GM13977 (cell line): Measurements from ENCODE around the gene RTN3.

ENCODE experiments used
- DNase-seq: peaks from one replicate; pipeline ENCODE4 v3.0.0; 2012; ENCODE audit warnings: low spot score
- in situ Hi-C: fragments of 300-500 bp; cut with MboI; formaldehyde crosslinking; loops from one replicate; pipeline ENCODE4 v1.12.0; 2022; ENCODE audit warnings: low sequenced_read_pairs, low pct_unique_long_range_greater_than_20kb, mixed read lengths, inconsistent platforms; ENCODE audit not compliant: unreplicated experiment
- TF ChIP-seq, protein P1 (sequence below): IDR thresholded peaks from 2 replicates; pipeline ENCODE4 v1.5.1; 2012; ENCODE audit warnings: mild to moderate bottlenecking, control low read depth; ENCODE audit not compliant: insufficient read depth; ENCODE audit errors: extremely low read depth, missing control alignments

Gene RTN3

DNA sequence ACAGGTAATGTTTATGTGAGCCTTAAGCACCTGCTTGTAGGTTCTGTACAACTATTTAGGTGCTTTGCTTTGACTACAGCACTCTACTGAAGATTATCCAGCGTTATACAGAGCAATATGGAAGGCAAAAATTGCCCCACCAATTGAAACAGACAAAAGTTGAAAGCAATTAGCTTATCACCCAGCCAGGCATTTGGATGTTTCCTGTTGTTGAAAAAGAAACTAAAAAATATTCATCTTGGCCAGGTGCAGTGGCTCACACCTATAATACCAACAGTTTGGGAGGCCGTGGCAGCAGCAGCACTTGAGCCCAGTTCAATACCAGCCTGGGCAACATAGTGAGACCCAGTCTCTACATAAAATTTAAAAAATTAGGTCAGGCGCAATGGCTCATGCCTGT, 28.6 kb upstream of the RTN3 start:
- TF ChIP-seq, protein P1, sequence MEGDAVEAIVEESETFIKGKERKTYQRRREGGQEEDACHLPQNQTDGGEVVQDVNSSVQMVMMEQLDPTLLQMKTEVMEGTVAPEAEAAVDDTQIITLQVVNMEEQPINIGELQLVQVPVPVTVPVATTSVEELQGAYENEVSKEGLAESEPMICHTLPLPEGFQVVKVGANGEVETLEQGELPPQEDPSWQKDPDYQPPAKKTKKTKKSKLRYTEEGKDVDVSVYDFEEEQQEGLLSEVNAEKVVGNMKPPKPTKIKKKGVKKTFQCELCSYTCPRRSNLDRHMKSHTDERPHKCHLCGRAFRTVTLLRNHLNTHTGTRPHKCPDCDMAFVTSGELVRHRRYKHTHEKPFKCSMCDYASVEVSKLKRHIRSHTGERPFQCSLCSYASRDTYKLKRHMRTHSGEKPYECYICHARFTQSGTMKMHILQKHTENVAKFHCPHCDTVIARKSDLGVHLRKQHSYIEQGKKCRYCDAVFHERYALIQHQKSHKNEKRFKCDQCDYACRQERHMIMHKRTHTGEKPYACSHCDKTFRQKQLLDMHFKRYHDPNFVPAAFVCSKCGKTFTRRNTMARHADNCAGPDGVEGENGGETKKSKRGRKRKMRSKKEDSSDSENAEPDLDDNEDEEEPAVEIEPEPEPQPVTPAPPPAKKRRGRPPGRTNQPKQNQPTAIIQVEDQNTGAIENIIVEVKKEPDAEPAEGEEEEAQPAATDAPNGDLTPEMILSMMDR: no peak
- in situ Hi-C loops: no loop called here
- DNase-seq: no peak

DNA sequence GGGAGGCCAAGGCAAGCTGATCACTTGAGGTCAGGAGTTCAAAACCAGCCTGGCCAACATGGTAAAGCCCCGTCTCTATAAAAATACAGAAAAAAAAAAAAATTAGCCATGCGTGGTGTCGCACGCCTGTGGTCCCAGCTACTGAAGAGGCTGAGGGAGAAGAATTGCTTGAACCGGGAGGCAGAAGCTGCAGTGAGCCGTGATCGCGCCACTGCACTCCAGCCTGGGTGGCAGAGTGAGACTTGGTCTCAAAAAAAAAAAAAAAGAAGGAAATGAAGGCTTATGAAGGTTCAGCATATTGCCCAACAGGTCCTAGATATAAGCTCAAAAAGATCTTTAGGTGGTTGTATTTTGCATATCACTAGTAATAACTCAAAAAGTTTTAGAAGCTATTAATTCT, 20.3 kb upstream of the RTN3 start:
- DNase-seq: no peak
- TF ChIP-seq, protein P1: no peak
- in situ Hi-C loops: no loop called here

DNA sequence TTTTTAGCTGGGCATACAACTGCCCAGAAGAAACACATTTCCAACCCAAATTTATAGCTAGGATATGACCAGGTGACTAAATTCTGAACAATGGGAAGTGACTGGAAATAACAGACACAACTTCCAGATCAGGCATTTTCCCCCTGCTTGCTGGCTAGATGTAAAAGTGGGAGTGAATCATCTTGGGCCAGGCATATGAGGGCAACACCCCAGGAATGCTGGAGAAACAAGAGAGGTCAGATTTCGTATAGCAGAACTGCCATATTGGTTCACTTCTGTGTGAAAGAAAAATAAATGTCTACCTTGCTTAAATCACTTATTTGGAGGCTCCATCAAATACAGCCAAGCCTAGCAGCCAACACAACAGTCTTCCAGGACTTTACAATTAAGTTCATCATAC, 17.5 kb upstream of the RTN3 start:
- TF ChIP-seq, protein P1: no peak
- in situ Hi-C loops: no loop called here

DNA sequence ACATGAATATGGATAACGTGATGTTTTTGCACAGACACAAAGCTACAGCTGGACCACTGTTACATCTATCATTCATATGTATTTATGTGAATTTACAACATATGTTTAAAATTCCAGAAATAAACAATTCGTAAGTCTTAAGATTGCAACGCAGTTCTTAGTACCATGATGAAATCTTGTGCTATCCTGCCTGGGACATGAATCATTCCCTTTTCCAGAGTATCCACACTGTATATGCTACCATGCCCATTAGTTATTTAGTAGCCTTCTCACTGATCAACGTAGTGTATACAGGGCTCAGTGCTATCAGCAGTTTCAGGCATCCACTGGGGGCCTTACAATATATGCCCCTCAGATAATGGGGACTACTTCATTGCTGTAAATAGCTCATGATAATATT, 14.4 kb upstream of the RTN3 start:
- TF ChIP-seq, protein P1: no peak
- in situ Hi-C loops: no loop called here
- no peak for DNase-seq

More for the DNA sequence above, 17.5 kb upstream of the RTN3 start:
- DNase-seq: no peak

DNA sequence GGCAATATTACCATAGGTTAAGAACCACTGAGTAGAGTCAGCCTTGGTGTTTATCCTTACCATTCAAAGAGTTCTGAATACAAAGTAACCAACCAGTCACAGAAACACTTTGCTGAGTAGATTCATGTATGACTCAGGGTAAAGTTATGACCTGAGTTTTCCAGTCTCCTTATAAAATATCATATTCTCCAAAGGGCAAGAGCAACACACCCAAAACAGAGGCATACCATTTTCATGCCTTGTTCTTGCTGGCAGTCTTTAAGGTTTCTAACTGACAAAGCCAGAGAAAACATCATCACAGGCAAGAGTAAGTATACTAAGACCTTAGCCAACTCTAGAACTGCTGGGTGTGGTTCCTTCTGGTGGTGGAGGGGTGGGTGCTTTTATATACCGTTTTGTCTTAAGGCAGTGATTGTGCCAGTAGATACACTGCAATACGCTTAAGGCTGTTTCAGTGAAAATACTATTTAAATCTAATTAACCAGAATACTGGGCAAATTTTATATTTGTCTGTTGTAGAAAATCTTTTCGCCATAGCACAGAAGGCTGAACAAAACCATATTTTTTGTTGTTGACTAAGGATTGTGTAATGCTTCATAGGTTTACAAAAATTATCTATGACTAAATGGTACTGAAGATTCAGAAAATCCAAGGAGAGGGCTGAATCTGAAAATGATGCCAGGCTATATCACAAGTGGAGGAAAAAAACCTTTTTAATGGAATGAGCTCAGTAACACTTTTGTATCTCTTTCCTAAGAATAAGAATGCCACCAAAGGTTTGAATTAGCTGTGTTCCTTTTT, 13.1 kb upstream of the RTN3 start:
- in situ Hi-C loops: no loop called here
- DNase-seq: no peak
- TF ChIP-seq, protein P1: no peak

DNA sequence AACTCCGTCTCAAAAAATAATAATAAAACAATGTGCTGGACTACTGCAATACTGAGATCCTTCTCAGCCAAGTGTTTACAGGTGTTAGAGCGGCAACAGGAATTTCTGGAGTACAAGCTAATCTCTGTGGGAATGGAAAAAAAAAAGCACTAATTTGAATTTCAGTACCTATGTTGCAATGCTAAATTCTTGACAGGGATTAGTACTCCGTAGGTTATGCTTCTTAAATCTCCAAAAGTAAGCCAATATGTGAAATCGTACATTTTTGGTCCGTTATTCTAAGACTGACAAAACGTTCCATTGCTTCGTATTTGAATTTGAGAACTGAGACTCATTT, 11.2 kb upstream of the RTN3 start:
- TF ChIP-seq, protein P1: no peak
- in situ Hi-C loops: no loop called here
- no peak for DNase-seq
